ENCODE data around the gene WDR64.

The WDR64 gene

GRCh38 chr1:241631674-241632073, 20.4 kb upstream of the WDR64 start:
- no peak for DNase-seq (ENCODE audit: low read depth in 2 of 2)

- DNase-seq (ENCODE audit: low read depth in 2 of 2) = no peak
Observed at GRCh38 chr1:241632987-241633386, 19.1 kb upstream of the WDR64 start.

GRCh38 chr1:241635556-241636152, 16.4 kb upstream of the WDR64 start:
- no peak for DNase-seq (ENCODE audit: low read depth in 2 of 2)

GRCh38 chr1:241636291-241636690, 15.8 kb upstream of the WDR64 start:
- DNase-seq (ENCODE audit: low read depth in 2 of 2) = no peak

- DNase-seq (ENCODE audit: low read depth in 2 of 2) = no peak
Observed at GRCh38 chr1:241637046-241637590, 15.0 kb upstream of the WDR64 start.

- no peak for DNase-seq (ENCODE audit: low read depth in 2 of 2)
Observed at GRCh38 chr1:241637604-241638003, 14.5 kb upstream of the WDR64 start.

GRCh38 chr1:241638099-241638682, 13.9 kb upstream of the WDR64 start:
- no peak for DNase-seq (ENCODE audit: low read depth in 2 of 2)

GRCh38 chr1:241638909-241639622, 13.0 kb upstream of the WDR64 start:
- no peak for DNase-seq (ENCODE audit: low read depth in 2 of 2)

GRCh38 chr1:241639623-241640148, 12.4 kb upstream of the WDR64 start:
- DNase-seq (ENCODE audit: low read depth in 2 of 2) = no peak

- peak; percentile 72 to 77 for DNase-seq (ENCODE audit: low read depth in 2 of 2)
Observed at GRCh38 chr1:241640149-241640866, 11.8 kb upstream of the WDR64 start, which contains the start of the genes CHML and OPN3. TSS of gene CHML (minus strand) at chr1:241640369. CDS start at chr1:241635766, 4,603 bp downstream. TSS of gene OPN3 (minus strand) at chr1:241640369. CDS start at chr1:241640254, 115 bp downstream.

- DNase-seq (ENCODE audit: low read depth in 2 of 2) = no peak
Observed at GRCh38 chr1:241640867-241641622, 11.0 kb upstream of the WDR64 start.

- no peak for DNase-seq (ENCODE audit: low read depth in 2 of 2)
Observed at GRCh38 chr1:241641773-241642592, 10.1 kb upstream of the WDR64 start.

- DNase-seq (ENCODE audit: low read depth in 2 of 2) = no peak
Observed at GRCh38 chr1:241642593-241642944, 9.5 kb upstream of the WDR64 start.

- no peak for DNase-seq (ENCODE audit: low read depth in 2 of 2)
Observed at GRCh38 chr1:241644259-241644658, 7.8 kb upstream of the WDR64 start.

- DNase-seq (ENCODE audit: low read depth in 2 of 2) = no peak
Observed at GRCh38 chr1:241645199-241645598, 6.9 kb upstream of the WDR64 start.

GRCh38 chr1:241646201-241646600, 5.9 kb upstream of the WDR64 start:
- no peak for DNase-seq (ENCODE audit: low read depth in 2 of 2)

GRCh38 chr1:241647658-241648057, 4.4 kb upstream of the WDR64 start:
- peak; percentile 21 to 32 for DNase-seq (ENCODE audit: low read depth in 2 of 2)

GRCh38 chr1:241648159-241648558, 3.9 kb upstream of the WDR64 start:
- DNase-seq (ENCODE audit: low read depth in 2 of 2) = no peak

GRCh38 chr1:241654019-241654418, 1.9 kb downstream of the WDR64 start:
- no peak for DNase-seq (ENCODE audit: low read depth in 2 of 2)

- DNase-seq (ENCODE audit: low read depth in 2 of 2) = no peak
Observed at GRCh38 chr1:241654641-241655040, 2.6 kb downstream of the WDR64 start.
